PFSK-1 (cell line): ENCODE data around the gene MACC1.

Experiments used
- FOXP2 ChIP-seq: optimal IDR thresholded peaks from 2 replicates; pipeline ENCODE3; 2011; ENCODE audit warnings: borderline replicate concordance, control low read depth, inconsistent platforms; ENCODE audit not compliant: insufficient read depth; ENCODE audit errors: extremely low read length, extremely low read depth
- POLR2AphosphoS5 ChIP-seq: IDR thresholded peaks from 2 replicates; pipeline ENCODE4 v1.6.1; 2012; ENCODE audit warnings: low read depth, mild to moderate bottlenecking, control low read depth, low read length, moderate library complexity
- REST ChIP-seq, 2 experiments: IDR thresholded peaks; 2 replicates each; pipeline versions ENCODE4 v1.6.1 to v1.8.0; 2011 to 2012; ENCODE audit warnings: low read depth in 2 of 2, low read length in 2 of 2, control low read depth in 1 of 2, inconsistent platforms in 1 of 2, mild to moderate bottlenecking in 1 of 2, moderate library complexity in 1 of 2; ENCODE audit not compliant: insufficient read depth in 1 of 2
- SIN3A ChIP-seq: IDR thresholded peaks from 2 replicates; pipeline ENCODE4 v1.6.1; 2012; ENCODE audit warnings: mild to moderate bottlenecking, low read length, moderate library complexity, borderline replicate concordance; ENCODE audit not compliant: insufficient read depth
- TAF1 ChIP-seq: IDR thresholded peaks from 2 replicates; pipeline ENCODE4 v1.6.1; 2012; ENCODE audit warnings: low read length, control low read depth, borderline replicate concordance; ENCODE audit not compliant: insufficient read depth

GRCh38 chr7:20238194-20238753 lies 21.1 kb upstream of the MACC1 start:
- no peak for TF ChIP-seq REST (IDR thresholded peaks at IDR 0.05; ENCODE audit: insufficient read depth in 1 of 2, low read depth in 2 of 2, low read length in 2 of 2)
- no peak for TF ChIP-seq TAF1
- no peak for TF ChIP-seq SIN3A
- TF ChIP-seq POLR2AphosphoS5 = no peak
- no peak for TF ChIP-seq FOXP2
